ENCODE results near the gene ZSCAN22.
A peak's percentile ranks its signal among the peaks of the same experiment; 100 is the strongest.
"Not testable (repeated sequence)": the region's sequence is repeated elsewhere in the genome, so short reads cannot be mapped to it uniquely, and the experiment has no call there.

Gene ZSCAN22

GRCh38 chr19:58338825-58339558 is 12.2 kb downstream of the ZSCAN22 start:
- H3K4me1 ChIP-seq (ENCODE audit: control insufficient read depth in 1 of 2, insufficient read depth in 2 of 2, low read length in 2 of 2): no peaks in the 10 kb centered on the region
- H3K18ac ChIP-seq (ENCODE audit: low read length): no peak overlapping the region
- H3K79me1 ChIP-seq (ENCODE audit: low read length): no peaks in the 10 kb centered on the region
- H3K23ac ChIP-seq (ENCODE audit: low read length): no peak overlapping the region
- H3K9ac ChIP-seq (ENCODE audit: low read length): no peak overlapping the region
- peaks cover 12% of the 10 kb centered on the region for H3K9me3 ChIP-seq (ENCODE audit: insufficient read depth, low read depth, low read length)
- H2AFZ ChIP-seq (ENCODE audit: insufficient read depth, low read length, poor library complexity): no peak overlapping the region
- H2BK5ac ChIP-seq (ENCODE audit: low read depth, low read length, poor library complexity): no peak overlapping the region
- H3K4ac ChIP-seq (ENCODE audit: low read depth, low read length): no peak overlapping the region
- no peak overlapping the region for H2BK12ac ChIP-seq (ENCODE audit: low read length)
- H3K14ac ChIP-seq (ENCODE audit: low read length): no peak overlapping the region
- WGBS (ENCODE audit: extremely low coverage, insufficient coverage, insufficient read length): no CpG with 5 or more reads among the region's 30 CpGs
- H3K27me3 ChIP-seq (ENCODE audit: insufficient read depth, low read length): no peaks in the 10 kb centered on the region
- H3K4me3 ChIP-seq (ENCODE audit: low read depth, low read length): no peak overlapping the region
- DNase-seq: no peak
- no peak overlapping the region for H4K12ac ChIP-seq (ENCODE audit: low read depth, low read length)
- H3K4me2 ChIP-seq (ENCODE audit: low read length): no peak overlapping the region
- H2AK5ac ChIP-seq (ENCODE audit: low read length): no peak overlapping the region
- H4K8ac ChIP-seq (ENCODE audit: low read depth, low read length): no peak overlapping the region
- no peak overlapping the region for H4K91ac ChIP-seq (ENCODE audit: low read depth, low read length)
- H3K27ac ChIP-seq (ENCODE audit: low read depth, low read length): no peak overlapping the region
- H2BK120ac ChIP-seq (ENCODE audit: insufficient read depth, low read length, poor library complexity): no peak overlapping the region
- H3K36me3 ChIP-seq (ENCODE audit: control insufficient read depth in 1 of 2, insufficient read depth in 2 of 2, low read length in 2 of 2): peaks cover 34 to 49% of the 10 kb centered on the region in 2 experiments
- H3K79me2 ChIP-seq (ENCODE audit: control insufficient read depth, insufficient read depth, low read length, poor library complexity): no peaks in the 10 kb centered on the region

- Histone ChIP-seq H2BK12ac (ENCODE audit: low read length) (no peak overlapping the region), H4K91ac (ENCODE audit: low read depth, low read length) (no peak overlapping the region)
Observed at GRCh38 chr19:58345558-58345957, 18.8 kb downstream of the ZSCAN22 start.

GRCh38 chr19:58346961-58347929 is 20.5 kb downstream of the ZSCAN22 start:
- H3K23ac ChIP-seq (ENCODE audit: low read length): no peak overlapping the region
- H3K4ac ChIP-seq (ENCODE audit: low read depth, low read length): no peak overlapping the region
- no CpG with 5 or more reads among the region's 82 CpGs for WGBS (ENCODE audit: extremely low coverage, insufficient coverage, insufficient read length)
- H2BK120ac ChIP-seq (ENCODE audit: insufficient read depth, low read length, poor library complexity): no peak overlapping the region
- peaks cover 4% of the 10 kb centered on the region for H3K79me1 ChIP-seq (ENCODE audit: low read length)
- H4K8ac ChIP-seq (ENCODE audit: low read depth, low read length): peak overlapping the region; percentile 81
- peaks cover 2% of the 10 kb centered on the region for H3K79me2 ChIP-seq (ENCODE audit: control insufficient read depth, insufficient read depth, low read length, poor library complexity)
- no peak overlapping the region for H2AK5ac ChIP-seq (ENCODE audit: low read length)
- H2BK12ac ChIP-seq (ENCODE audit: low read length): no peak overlapping the region
- H3K27ac ChIP-seq (ENCODE audit: low read depth, low read length): no peak overlapping the region
- peak overlapping the region; percentile 43 for H4K12ac ChIP-seq (ENCODE audit: low read depth, low read length)
- peak overlapping the region; percentile 62 for H3K18ac ChIP-seq (ENCODE audit: low read length)
- H3K4me3 ChIP-seq (ENCODE audit: low read depth, low read length): peak overlapping the region; percentile 71
- H3K9me3 ChIP-seq (ENCODE audit: insufficient read depth, low read depth, low read length): no peaks in the 10 kb centered on the region
- H3K4me1 ChIP-seq (ENCODE audit: control insufficient read depth in 1 of 2, insufficient read depth in 2 of 2, low read length in 2 of 2): peaks cover 3 to 7% of the 10 kb centered on the region in 2 experiments
- no peaks in the 10 kb centered on the region for H3K36me3 ChIP-seq (ENCODE audit: control insufficient read depth in 1 of 2, insufficient read depth in 2 of 2, low read length in 2 of 2)
- peak overlapping the region; percentile 96 for H3K4me2 ChIP-seq (ENCODE audit: low read length)
- H4K91ac ChIP-seq (ENCODE audit: low read depth, low read length): peak overlapping the region; percentile 28
- no peak overlapping the region for H2BK5ac ChIP-seq (ENCODE audit: low read depth, low read length, poor library complexity)
- peak overlapping the region; percentile 51 for H3K14ac ChIP-seq (ENCODE audit: low read length)
- H3K27me3 ChIP-seq (ENCODE audit: insufficient read depth, low read length): peaks cover 15% of the 10 kb centered on the region
- H3K9ac ChIP-seq (ENCODE audit: low read length): no peak overlapping the region
- H2AFZ ChIP-seq (ENCODE audit: insufficient read depth, low read length, poor library complexity): peak overlapping the region; percentile 83
- peak in 1 of 2 donors; percentile 17 for DNase-seq

More at GRCh38 chr19:58345558-58345957, 18.8 kb downstream of the ZSCAN22 start:
- peaks cover 15% of the 10 kb centered on the region for H3K27me3 ChIP-seq (ENCODE audit: insufficient read depth, low read length)
- H3K4me1 ChIP-seq (ENCODE audit: control insufficient read depth in 1 of 2, insufficient read depth in 2 of 2, low read length in 2 of 2): peaks cover 3 to 7% of the 10 kb centered on the region in 2 experiments
- H3K14ac ChIP-seq (ENCODE audit: low read length): no peak overlapping the region
- H3K9me3 ChIP-seq (ENCODE audit: insufficient read depth, low read depth, low read length): peaks cover 1% of the 10 kb centered on the region
- no peak overlapping the region for H3K9ac ChIP-seq (ENCODE audit: low read length)
- H4K12ac ChIP-seq (ENCODE audit: low read depth, low read length): no peak overlapping the region
- no peak overlapping the region for H3K4me3 ChIP-seq (ENCODE audit: low read depth, low read length)
- peaks cover 4% of the 10 kb centered on the region for H3K79me1 ChIP-seq (ENCODE audit: low read length)
- no peak overlapping the region for H3K27ac ChIP-seq (ENCODE audit: low read depth, low read length)
- no peak overlapping the region for H3K4me2 ChIP-seq (ENCODE audit: low read length)
- WGBS (ENCODE audit: extremely low coverage, insufficient coverage, insufficient read length): no CpG with 5 or more reads among the region's 5 CpGs
- DNase-seq: no peak
- no peak overlapping the region for H2AFZ ChIP-seq (ENCODE audit: insufficient read depth, low read length, poor library complexity)
- peaks cover 0 to 4% of the 10 kb centered on the region in 2 experiments for H3K36me3 ChIP-seq (ENCODE audit: control insufficient read depth in 1 of 2, insufficient read depth in 2 of 2, low read length in 2 of 2)
- no peak overlapping the region for H4K8ac ChIP-seq (ENCODE audit: low read depth, low read length)
- H2BK120ac ChIP-seq (ENCODE audit: insufficient read depth, low read length, poor library complexity): no peak overlapping the region
- H3K79me2 ChIP-seq (ENCODE audit: control insufficient read depth, insufficient read depth, low read length, poor library complexity): peaks cover 2% of the 10 kb centered on the region
- H3K23ac ChIP-seq (ENCODE audit: low read length): no peak overlapping the region
- H3K18ac ChIP-seq (ENCODE audit: low read length): no peak overlapping the region
- H2BK5ac ChIP-seq (ENCODE audit: low read depth, low read length, poor library complexity): no peak overlapping the region
- no peak overlapping the region for H2AK5ac ChIP-seq (ENCODE audit: low read length)
- no peak overlapping the region for H3K4ac ChIP-seq (ENCODE audit: low read depth, low read length)

- not testable (repeated sequence) for H3K9me3 ChIP-seq (ENCODE audit: insufficient read depth, low read depth, low read length); H3K14ac ChIP-seq (ENCODE audit: low read length); H3K79me1 ChIP-seq (ENCODE audit: low read length); H2BK12ac ChIP-seq (ENCODE audit: low read length); H3K9ac ChIP-seq (ENCODE audit: low read length); H3K79me2 ChIP-seq (ENCODE audit: control insufficient read depth, insufficient read depth, low read length, poor library complexity); H2AK5ac ChIP-seq (ENCODE audit: low read length); H3K4me1 ChIP-seq (ENCODE audit: control insufficient read depth in 1 of 2, insufficient read depth in 2 of 2, low read length in 2 of 2); H3K27ac ChIP-seq (ENCODE audit: low read depth, low read length); H2AFZ ChIP-seq (ENCODE audit: insufficient read depth, low read length, poor library complexity); H3K18ac ChIP-seq (ENCODE audit: low read length); H3K4me3 ChIP-seq (ENCODE audit: low read depth, low read length); H3K23ac ChIP-seq (ENCODE audit: low read length); DNase-seq; H4K91ac ChIP-seq (ENCODE audit: low read depth, low read length); H3K4ac ChIP-seq (ENCODE audit: low read depth, low read length); H2BK5ac ChIP-seq (ENCODE audit: low read depth, low read length, poor library complexity); H3K36me3 ChIP-seq (ENCODE audit: control insufficient read depth in 1 of 2, insufficient read depth in 2 of 2, low read length in 2 of 2); H2BK120ac ChIP-seq (ENCODE audit: insufficient read depth, low read length, poor library complexity); H4K12ac ChIP-seq (ENCODE audit: low read depth, low read length); H4K8ac ChIP-seq (ENCODE audit: low read depth, low read length)
- no CpG with 5 or more reads among the region's 12 CpGs for WGBS (ENCODE audit: extremely low coverage, insufficient coverage, insufficient read length)
- Histone ChIP-seq H3K27me3 (ENCODE audit: insufficient read depth, low read length) (peaks cover 15% of the 10 kb centered on the region), H3K4me2 (ENCODE audit: low read length) (peak overlapping the region; percentile 96)
Observed at GRCh38 chr19:58348080-58348479, 21.3 kb downstream of the ZSCAN22 start.

Measured in trophoblast cell (in vitro differentiated cells and primary cell).